Stimulated activated CD4-positive, alpha-beta T cell treated with anti-CD3 and anti-CD28 coated beads, Interleukin-2, amount 100 ng/mL, for 24 hours (primary cell): ENCODE data around the gene ICOSLG.
"Not testable (repeated sequence)": the region's sequence is repeated elsewhere in the genome, so short reads cannot be mapped to it uniquely, and the experiment has no call there.

ENCODE experiments used
- DNase-seq, 2 donors: peaks; one replicate each; pipeline ENCODE4 v3.0.0-alpha.2; 2020

The ICOSLG gene

DNA sequence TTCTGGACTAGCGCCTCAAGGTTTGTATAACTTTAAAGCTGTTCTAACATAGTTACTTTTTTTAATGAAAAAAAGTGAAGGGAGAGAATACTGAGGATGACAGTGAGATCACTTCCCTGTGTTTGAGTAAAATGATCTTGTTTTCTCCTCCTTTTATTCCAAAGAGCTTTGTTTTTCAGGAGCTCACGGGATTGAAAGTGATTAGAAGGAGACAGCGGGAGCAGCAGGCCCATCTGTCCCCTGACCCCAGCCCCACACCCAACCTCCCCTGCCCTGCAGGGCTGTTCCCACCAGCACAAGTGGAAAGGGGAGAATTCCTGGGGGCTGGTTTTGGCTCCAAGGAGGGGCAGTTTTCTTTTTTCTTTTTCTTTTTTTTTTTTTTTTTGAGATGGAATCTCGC is 23.0 kb upstream of the ICOSLG start:
- no peak for DNase-seq

DNA sequence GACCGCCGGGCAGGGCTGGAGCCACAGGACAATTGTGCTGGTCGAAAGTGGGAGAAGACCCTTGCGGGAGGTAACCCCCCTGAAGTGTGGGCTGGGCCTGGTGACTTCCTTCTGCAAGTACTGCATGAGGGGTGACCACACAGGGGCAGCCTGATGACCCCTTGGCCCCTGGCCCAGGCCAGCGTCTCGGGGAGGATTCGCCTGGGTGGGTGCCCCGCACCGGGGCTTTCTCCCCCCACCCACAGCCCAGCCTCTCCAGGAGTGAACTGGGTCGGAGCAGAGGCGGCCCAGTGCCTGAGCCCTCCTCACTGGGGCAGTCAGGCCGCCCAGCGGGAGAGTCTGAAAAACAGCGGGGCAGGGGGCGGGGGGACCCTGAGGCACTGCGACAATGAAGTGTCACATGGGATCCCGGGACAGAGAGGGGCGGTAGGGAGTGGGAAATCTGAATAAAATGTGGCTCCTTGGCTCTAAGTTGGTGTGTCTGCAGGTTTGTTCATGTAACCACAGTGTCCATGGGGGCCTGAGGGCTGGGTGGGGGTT is 22.5 kb upstream of the ICOSLG start:
- no peak for DNase-seq

- DNase-seq = no peak
Observed at GRCh38 chr21:44262338-44263056, 21.8 kb upstream of the ICOSLG start.

- no peak for DNase-seq
Observed at GRCh38 chr21:44261675-44262295, 21.0 kb upstream of the ICOSLG start, which contains the start of gene DNMT3L. Gene DNMT3L, minus strand, starts transcription at chr21:44261897. Its CDS starts 638 bp downstream, at chr21:44261259.

- DNase-seq = no peak
Observed at GRCh38 chr21:44260791-44261631, 20.3 kb upstream of the ICOSLG start.

- no peak for DNase-seq
Observed at GRCh38 chr21:44260066-44260465, 19.3 kb upstream of the ICOSLG start.

GRCh38 chr21:44259082-44259705 is 18.5 kb upstream of the ICOSLG start:
- no peak for DNase-seq

- no peak for DNase-seq
Observed at GRCh38 chr21:44258056-44258725, 17.4 kb upstream of the ICOSLG start.

DNA sequence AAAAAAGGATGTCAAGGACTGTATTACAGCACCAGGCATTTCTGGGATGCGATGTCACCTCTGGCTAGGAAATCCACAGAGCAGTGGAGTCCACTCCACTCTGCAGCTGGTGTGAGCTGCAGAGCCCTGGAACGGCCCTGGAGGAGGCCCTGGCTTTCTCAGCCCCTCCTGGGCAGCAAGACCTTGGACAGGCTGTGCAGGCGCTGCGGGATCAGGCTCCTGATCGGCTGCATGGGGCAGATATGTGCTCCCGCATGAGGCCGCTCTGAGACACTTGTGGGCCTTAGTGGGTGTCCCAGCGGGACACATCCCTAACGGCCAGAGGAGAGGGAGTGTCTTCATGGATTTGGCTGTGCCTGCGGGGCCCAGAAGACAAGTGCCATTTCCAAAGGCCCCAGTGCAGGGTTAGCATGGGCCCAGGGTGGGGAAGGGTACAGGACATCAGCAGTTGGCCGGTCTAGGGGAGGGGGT is 14.8 kb upstream of the ICOSLG start:
- no peak for DNase-seq

DNA sequence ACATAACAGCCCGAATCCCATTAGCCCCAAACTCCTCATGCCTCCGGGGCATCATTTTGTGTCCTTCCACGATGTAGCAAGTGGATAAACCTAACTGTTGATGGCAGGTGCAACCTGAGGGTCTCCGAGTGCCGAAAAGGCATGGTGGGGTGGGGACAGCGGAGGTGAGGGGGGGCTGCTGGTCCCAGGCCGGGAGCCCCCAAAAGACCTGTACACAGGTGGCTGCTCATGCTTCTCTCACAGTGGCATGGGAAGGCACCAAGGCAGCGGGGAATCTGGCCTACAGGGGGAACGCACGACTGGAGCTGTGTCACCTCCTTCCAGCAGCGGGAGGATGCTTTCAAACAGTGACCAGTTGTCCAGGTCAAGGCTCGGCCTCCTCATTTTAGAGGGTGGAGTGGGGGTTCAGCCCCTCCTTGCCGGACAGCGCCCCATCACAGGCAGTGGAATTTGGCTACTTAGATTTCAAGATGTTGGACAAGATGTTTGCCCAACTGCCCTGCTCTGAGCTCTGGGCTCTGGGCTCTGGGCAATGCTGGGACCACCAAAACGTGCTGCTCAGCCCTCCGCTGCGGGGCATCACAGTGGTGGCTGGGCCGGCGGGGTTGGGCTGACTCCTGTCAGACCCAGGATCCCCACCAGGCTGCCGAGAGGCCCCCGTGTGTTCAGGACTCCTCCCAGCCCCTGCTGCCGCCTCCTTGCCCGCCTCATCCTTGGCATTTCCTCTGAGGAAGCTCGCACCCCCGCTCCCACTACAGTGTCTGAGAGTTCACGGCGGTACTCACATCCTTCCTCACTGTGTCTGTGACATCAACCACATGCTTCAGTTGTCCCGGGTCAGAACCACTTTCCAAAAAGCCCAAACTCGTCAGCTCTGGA is 13.3 kb upstream of the ICOSLG start:
- DNase-seq = no peak

DNA sequence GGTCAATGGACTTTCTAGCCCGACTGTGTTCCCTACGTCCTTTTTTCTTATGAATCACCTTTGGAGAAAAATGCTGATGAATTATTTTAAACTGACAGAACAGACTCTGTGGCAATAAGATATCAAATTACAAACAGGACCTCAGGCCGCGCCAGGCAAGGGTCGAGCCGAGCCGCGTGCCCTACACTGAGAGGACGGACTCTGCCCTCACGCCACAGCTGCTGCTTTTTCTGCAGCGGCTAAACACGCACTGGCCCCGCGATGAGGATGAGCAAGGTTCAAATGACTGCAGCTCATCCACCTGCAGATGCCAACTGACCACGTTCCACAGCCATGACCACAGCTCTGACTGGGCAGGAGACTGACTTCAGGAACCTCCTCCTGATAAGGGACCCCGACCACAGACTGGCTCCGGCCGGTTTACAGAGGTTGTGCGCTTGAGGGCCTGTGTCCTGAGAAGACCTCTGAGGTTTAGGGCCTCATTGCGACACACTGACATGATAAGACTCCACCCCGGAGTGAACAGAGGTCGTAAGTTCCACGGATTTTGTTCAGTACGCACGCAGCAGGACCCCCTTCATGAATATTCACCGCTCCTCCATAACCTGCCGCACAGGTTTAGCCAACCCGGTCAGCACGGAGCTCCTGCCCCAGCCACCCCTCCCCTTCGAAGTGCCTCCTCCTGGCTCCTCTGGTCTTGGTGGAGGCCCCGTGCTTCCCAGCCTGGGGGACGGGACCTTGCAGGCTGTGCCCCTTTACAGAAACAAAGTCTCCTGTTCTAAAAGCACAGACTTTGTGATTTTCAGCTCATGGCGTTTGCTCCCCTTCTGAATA is 8.7 kb upstream of the ICOSLG start:
- DNase-seq = not testable (repeated sequence)

DNA sequence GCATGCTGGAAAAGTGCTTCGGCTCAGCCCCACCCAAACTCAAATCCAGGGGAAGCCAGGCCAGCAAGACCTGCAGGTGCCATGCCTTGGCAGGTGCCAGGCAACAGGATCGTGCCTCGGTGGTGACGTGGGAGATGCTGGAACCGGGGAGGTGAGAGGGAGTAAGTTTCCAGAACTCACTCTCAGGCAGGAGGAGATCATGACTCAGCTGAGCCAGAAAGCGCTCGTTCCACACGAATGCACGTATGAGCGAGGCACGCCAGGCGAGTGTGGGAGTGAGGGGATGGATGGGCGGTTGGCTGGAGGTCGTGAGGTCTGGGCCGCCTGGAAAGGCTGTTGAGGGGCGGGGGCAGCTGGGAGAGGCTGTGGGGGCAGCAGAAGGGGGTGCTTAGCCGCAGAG is 7.2 kb upstream of the ICOSLG start:
- DNase-seq = not testable (repeated sequence)

DNA sequence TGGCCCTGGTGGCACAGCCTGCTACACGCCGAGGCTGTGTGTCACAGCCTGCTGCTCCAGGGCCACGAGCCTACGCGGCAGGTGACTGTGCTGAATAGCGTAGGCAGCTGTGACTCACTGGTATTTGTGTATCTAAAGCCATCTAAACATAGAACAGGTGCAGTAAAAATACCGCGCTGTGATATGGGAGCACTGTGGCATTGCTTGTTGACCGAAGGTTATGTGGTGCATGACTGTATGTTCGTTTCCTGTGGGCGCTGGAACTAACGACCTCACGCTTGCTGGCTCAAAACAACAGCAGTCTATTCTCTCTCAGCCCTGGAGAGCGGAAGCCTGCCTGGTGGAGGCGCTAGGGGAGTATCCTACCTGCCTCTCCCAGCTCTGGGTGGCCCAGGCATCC is 3.2 kb upstream of the ICOSLG start:
- DNase-seq = not testable (repeated sequence)

DNA sequence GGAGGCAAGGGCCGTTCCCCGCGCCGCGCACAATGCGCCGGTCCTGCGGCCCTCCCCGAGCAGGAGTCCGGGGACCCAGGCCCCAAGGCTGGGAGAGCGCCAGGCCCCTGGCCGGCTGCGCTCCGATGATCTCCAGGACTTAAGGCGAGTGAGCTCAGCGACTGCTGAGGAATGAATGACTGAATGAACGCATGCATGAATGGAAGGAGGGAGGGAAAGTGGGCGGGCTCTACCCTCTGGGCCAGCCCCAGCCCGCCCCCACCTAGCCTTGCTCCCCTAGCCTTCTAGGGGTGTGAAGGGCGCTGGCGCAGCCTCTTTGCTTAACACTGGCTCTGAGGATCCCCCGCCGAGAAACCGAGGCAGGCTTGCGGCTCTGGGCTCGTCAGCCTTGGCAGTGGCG is 538 bp upstream of the ICOSLG start:
- not testable (repeated sequence) for DNase-seq

DNA sequence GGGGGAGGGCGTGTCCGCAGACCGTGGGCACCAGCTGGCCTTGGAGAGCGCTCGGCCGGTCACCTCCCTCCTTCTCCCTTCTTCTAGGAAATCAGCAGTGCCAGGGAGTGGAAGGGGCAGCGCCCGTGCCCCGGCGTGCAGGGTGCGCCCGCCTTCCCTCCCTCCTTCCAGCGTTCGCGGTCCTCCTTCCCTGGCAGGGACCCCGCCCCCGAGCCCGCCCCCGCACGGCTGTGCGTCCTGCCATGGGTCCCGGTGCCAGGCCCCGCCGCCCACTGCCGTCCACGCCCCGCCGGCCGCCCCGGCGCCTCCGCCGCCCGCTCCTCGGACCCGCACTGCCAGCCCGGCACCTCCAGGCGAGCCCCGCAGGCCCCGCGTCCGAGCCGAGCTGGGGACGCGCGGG is 390 bp downstream of the ICOSLG start:
- not testable (repeated sequence) for DNase-seq

- DNase-seq = not testable (repeated sequence)
Observed at GRCh38 chr21:44229561-44229960, 11.2 kb downstream of the ICOSLG start.

- not testable (repeated sequence) for DNase-seq
Observed at GRCh38 chr21:44228109-44228508, 12.6 kb downstream of the ICOSLG start.

DNA sequence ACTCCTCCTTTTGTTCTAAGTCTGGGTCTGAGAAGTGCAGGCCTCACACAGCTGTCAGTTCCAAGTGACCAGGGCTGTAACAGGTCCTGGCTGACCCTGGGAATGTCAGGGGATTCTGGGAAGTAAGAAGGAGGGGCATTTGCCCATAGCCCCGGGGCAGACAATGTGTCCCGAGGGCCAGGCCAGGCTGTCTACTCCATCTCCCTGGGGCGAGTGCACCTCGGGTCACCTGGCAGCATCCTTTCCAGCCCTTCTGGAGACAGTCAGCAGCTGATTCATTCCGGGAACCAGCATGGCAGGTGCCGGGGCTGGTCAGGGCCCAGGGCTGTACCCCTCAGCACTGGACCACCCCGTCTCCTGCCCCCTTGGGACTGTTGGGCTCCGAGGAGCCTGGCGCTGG is 13.1 kb downstream of the ICOSLG start:
- DNase-seq = not testable (repeated sequence)

DNA sequence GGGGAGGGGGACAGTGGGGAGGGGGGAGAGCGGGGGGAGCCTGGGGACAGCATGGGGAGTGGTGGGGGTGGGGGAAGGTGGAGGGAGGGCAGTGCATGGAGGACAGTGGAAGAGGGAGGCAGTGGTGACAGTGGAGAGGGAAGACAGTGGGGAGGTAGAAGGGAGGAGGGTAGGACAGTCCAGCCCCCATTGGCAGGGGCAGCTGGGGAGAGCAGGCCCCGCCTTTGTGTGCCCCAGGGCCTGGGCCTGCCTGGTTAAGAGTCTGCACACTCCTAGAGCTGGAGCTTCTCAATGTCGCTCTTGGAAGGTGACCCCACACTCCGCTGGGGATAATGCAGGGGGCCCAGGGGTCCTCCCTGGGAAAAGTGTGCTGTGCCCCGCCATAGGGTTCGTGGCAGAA is 15.1 kb downstream of the ICOSLG start:
- DNase-seq = not testable (repeated sequence)

- DNase-seq = not testable (repeated sequence)
Observed at GRCh38 chr21:44223334-44223733, 17.4 kb downstream of the ICOSLG start.
